Measurements from ENCODE around the gene DNER.

DNA sequence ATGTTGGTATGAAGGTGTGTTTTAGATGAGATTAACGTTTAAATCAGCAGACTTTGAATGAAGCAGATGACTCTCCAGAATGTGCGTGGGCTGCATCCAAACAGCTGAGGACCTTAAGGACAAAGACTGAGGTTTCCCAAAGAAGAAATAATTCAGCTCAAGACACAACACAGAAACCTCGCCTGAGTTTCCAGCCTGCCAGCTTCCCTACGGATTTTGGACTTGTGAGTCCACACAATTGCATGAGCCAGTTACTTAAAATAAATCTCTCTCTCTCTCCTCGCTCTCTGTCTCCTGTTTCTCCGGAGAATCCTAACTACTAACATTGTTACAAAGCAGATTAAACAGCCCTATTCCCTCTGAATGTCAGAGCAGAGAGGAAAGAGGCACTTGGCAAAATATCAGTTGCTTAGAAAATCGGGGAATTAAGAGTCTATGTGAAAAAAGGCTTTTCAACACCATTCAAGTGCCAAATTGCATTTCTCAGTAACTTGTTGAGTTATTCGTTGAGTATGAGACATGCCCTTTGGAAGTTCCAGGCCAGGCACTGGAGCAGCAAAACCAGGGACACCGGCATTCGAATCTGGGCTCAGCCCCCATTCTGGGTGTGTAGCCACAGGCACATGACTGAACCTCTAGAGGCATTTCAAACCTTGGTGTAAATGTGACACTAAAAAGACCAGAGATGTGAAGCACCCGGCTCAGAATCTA, 268.7 kb downstream of the DNER start:
- TF ChIP-seq, protein P1, sequence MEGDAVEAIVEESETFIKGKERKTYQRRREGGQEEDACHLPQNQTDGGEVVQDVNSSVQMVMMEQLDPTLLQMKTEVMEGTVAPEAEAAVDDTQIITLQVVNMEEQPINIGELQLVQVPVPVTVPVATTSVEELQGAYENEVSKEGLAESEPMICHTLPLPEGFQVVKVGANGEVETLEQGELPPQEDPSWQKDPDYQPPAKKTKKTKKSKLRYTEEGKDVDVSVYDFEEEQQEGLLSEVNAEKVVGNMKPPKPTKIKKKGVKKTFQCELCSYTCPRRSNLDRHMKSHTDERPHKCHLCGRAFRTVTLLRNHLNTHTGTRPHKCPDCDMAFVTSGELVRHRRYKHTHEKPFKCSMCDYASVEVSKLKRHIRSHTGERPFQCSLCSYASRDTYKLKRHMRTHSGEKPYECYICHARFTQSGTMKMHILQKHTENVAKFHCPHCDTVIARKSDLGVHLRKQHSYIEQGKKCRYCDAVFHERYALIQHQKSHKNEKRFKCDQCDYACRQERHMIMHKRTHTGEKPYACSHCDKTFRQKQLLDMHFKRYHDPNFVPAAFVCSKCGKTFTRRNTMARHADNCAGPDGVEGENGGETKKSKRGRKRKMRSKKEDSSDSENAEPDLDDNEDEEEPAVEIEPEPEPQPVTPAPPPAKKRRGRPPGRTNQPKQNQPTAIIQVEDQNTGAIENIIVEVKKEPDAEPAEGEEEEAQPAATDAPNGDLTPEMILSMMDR (IDR thresholded peaks at IDR 0.05): no peak
- TF ChIP-seq POLR2A (IDR thresholded peaks at IDR 0.05) (no peak), POLR2AphosphoS5 (IDR thresholded peaks at IDR 0.05) (no peak)
